Heart left ventricle (tissue), 16 donors: ENCODE data around the gene NPFFR1. TPM values are rescaled to one million over a fixed set of nuclear protein-coding genes. Genes with fewer than 3 reads are reported as not detected.

Experiments
- ATAC-seq, 4 donors: fragments of 200-7000 bp; cut with Tn5 transposase; one replicate each; pipeline ENCODE4 v1.9.1; 2020 to 2022; ENCODE audit warnings: moderate library complexity in 4 of 4, mild to moderate bottlenecking in 3 of 4, moderate number of reproducible peaks in 1 of 4
- DNase-seq, 5 donors: peaks; one replicate each; pipeline ENCODE4 v3.0.0-alpha.2; 2020
- H3K27ac ChIP-seq, 12 donors: fragments of 200-600 bp; sonication (generic) in 4 of 12; one replicate each; pipeline versions ENCODE4 v1.5.0 to v1.8.0; 2016 to 2022; ENCODE audit warnings: mild to moderate bottlenecking in 2 of 12
- H3K27me3 ChIP-seq, 9 donors: fragments of 200-600 bp; sonication (generic) in 2 of 9; one replicate each; pipeline versions ENCODE4 v1.5.1 to v1.8.0; 2016 to 2022; ENCODE audit warnings: mild to moderate bottlenecking in 3 of 9
- H3K36me3 ChIP-seq, 9 donors: fragments of 200-600 bp; sonication (generic) in 2 of 9; one replicate each; pipeline versions ENCODE4 v1.5.0 to v1.8.0; 2018 to 2022; ENCODE audit warnings: mild to moderate bottlenecking in 2 of 9
- H3K4me1 ChIP-seq, 12 donors: fragments of 200-600 bp; sonication (generic) in 4 of 12; one replicate each; pipeline versions ENCODE4 v1.5.0 to v1.8.0; 2016 to 2022; ENCODE audit warnings: mild to moderate bottlenecking in 3 of 12
- H3K4me3 ChIP-seq, 12 donors: fragments of 200-600 bp; sonication (generic) in 4 of 12; one replicate each; pipeline versions ENCODE4 v1.5.0 to v1.8.0; 2017 to 2022; ENCODE audit warnings: mild to moderate bottlenecking in 9 of 12, moderate library complexity in 4 of 12
- H3K9me3 ChIP-seq, 12 donors: fragments of 200-600 bp; sonication (generic) in 4 of 12; one replicate each; pipeline versions ENCODE4 v1.5.0 to v1.8.0; 2016 to 2022; ENCODE audit warnings: mild to moderate bottlenecking in 1 of 12
- POLR2A ChIP-seq, 2 donors: fragments of 450-650 bp; IDR thresholded peaks; one replicate each; pipeline ENCODE4 v1.6.1; 2017; ENCODE audit warnings: antibody characterized with exemption in 2 of 2, mild to moderate bottlenecking in 2 of 2, moderate library complexity in 2 of 2
- WGBS, 4 donors: extraction: QIAGEN DNeasy Blood & Tissue Kit in 2 of 4; methylation state at CpG; one replicate each; pipeline versions ENCODE4 v1.1.5 to v1.1.7; 2013 to 2018; 5-methylcytosine and 5-hydroxymethylcytosine counted together
- intact Hi-C, 10 donors: fragments of 100-400 bp; cut with DNase I; formaldehyde crosslinking; loops; one replicate each; pipeline versions ENCODE4 v1.11.1 to v1.14.2; 2022
- polyA plus RNA-seq, 2 donors: library from polyadenylated mRNA; stranded (reverse); fragments of 200-250 nt; gene quantifications; one replicate each; pipeline ENCODE4 v1.2.3, GENCODE V29; 2013
- total RNA-seq, 9 donors: library from RNA; depleted of rRNA in 2 of 9; stranded (reverse); fragments of >200 nt in 2 of 9; fragmentation: NEBNext Ultra II Directional in 3 of 9; extraction: Animal tissue kit (Norgen Biotek cat#: 25700) in 3 of 9; gene quantifications; one replicate each; pipeline versions ENCODE4 v1.1.0 to v1.2.4, GENCODE V29; 2016 to 2023
- TF ChIP-seq, protein P1 (sequence below), 12 donors: fragments of 200-600 bp; sonication (generic) in 4 of 12; IDR thresholded peaks; one replicate each; pipeline versions ENCODE4 v1.5.0 to v1.8.0; 2018 to 2022; ENCODE audit warnings: antibody characterized with exemption in 12 of 12, mild to moderate bottlenecking in 5 of 12
- donor health status: ischemic (EF 13 %, LVEDD 7.1; RV severe dilation, severe dysfunction).
- donor health status: healthy with polysubstance abuse.
- donor health status: DM: no; HTN: yes; CAD: no.
- donor health status: DM: no; HTN: no; CAD: no.
- donor health status: ischemic (EF 25% LVEDD 6.9; RV normal size, moderate dysfunction).
- donor health status: ischemic (EF 25% LVEDD 5.7; RV mildly dilated, moderate dysfunction).
- donor health status: healthy.
- donor health status: DM: yes; HTN: yes; CAD: no.
- donor health status: ischemic (EF 35%, LVEDD 5.7; RV mildly dilated, moderate dysfunction).
- donor health status: nonischemic (EF 11% LVEDD 7.7; RV severe dilation, severe dysfunction).
- donor health status: DM: yes; HTN: yes; CAD: no.
- donor health status: PGD.
- donor health status: ischemic (EF 29% LVEDD 5.4; RV normal size, mild dysfunction).
- donor health status: nonischemic (EF 23%, LVEDD 6.1; RV moderate dilation, normal function).

Gene NPFFR1
- total and polyA plus RNA-seq, 11 donors, result 0.52 TPM; not detected in 10

DNA sequence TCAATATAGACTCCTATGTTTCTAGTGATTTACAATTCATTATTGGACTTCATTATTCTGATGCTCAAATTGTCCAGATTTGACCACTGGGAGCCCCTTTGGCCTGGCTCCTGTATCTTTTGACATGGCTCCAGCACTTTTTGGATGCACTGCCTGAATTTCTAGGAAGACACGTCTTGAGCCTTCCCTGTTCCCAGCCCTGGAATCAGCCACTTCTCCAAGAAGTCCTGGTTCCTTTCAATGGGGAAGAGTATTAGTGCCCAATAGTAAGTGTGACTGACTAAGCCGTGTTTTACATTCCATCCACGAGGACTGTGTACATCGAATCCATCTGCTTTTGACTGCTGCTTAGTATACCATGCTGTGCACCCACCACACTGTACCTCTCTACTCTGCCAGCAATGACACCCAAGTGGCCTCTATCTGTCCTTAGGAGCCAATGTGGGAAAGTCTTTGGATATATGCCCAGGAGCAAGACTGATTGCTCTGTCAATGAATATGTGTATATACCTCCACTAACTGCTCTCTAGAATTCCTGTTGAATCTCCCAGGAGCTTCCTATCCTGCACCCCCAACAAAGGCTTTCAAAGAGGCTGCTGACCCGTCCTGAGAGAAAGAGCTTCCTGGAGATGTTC lies 23.2 kb upstream of the NPFFR1 start:
- H3K4me3 ChIP-seq, result no peak overlapping the region
- H3K27ac ChIP-seq, result no peak overlapping the region
- peaks cover 0 to 12% (median 6%) of the 10 kb centered on the region in 12 donors for H3K4me1 ChIP-seq
- no peak for DNase-seq
- peaks cover 0 to 8% (median 0%) of the 10 kb centered on the region in 9 donors for H3K27me3 ChIP-seq
- H3K36me3 ChIP-seq, result no peaks in the 10 kb centered on the region
- H3K9me3 ChIP-seq, result no peaks in the 10 kb centered on the region
- WGBS, 4 donors, result 59 to 78% (median 63%) methylated on average over 5 of the region's 5 CpGs
- peak in 3 of 4 donors; percentile 51 to 74 (median 65) for ATAC-seq
- intact Hi-C loops, result no loop called here
- no peak for TF ChIP-seq POLR2A (IDR thresholded peaks at IDR 0.05)
- TF ChIP-seq, protein P1, sequence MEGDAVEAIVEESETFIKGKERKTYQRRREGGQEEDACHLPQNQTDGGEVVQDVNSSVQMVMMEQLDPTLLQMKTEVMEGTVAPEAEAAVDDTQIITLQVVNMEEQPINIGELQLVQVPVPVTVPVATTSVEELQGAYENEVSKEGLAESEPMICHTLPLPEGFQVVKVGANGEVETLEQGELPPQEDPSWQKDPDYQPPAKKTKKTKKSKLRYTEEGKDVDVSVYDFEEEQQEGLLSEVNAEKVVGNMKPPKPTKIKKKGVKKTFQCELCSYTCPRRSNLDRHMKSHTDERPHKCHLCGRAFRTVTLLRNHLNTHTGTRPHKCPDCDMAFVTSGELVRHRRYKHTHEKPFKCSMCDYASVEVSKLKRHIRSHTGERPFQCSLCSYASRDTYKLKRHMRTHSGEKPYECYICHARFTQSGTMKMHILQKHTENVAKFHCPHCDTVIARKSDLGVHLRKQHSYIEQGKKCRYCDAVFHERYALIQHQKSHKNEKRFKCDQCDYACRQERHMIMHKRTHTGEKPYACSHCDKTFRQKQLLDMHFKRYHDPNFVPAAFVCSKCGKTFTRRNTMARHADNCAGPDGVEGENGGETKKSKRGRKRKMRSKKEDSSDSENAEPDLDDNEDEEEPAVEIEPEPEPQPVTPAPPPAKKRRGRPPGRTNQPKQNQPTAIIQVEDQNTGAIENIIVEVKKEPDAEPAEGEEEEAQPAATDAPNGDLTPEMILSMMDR (IDR thresholded peaks at IDR 0.05), result no peak

DNA sequence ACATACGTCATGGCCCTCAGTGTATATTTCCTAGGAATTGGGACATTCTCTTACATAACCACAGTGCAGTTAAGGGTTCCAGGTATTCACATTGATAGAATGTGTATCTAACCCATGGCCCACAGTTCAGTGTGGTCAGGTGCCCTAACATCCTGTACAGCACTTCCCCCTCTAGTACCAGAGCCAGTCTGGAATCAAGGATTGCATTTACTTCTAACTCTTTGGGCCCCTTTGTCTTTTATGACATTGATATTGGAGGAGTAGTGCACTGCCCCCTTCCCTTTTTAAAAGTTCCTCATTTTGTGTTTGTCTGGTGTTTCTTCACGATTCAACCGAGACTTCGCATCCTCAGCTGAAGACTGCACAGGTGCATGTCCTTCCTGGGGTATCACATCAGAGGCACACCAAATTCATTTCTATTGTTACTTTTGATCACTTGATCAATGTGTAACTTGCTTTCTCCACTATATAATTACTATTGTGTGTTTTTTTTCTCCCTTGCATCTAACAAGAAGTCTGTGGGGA lies 22.4 kb upstream of the NPFFR1 start:
- Histone ChIP-seq H3K36me3 (peaks cover 0 to 3% (median 0%) of the 10 kb centered on the region in 9 donors), H3K4me1 (peaks cover 0 to 16% (median 6%) of the 10 kb centered on the region in 12 donors), H3K4me3 (no peak overlapping the region), H3K27ac (no peak overlapping the region), H3K27me3 (peaks cover 0 to 8% (median 0%) of the 10 kb centered on the region in 9 donors), H3K9me3 (no peaks in the 10 kb centered on the region)
- 89 to 91% (median 90%) methylated on average over 4 of the region's 4 CpGs for WGBS, 4 donors
- DNase-seq (no peak), ATAC-seq (no peak)
- TF ChIP-seq, protein P1 (IDR thresholded peaks at IDR 0.05), result no peak
- no peak for TF ChIP-seq POLR2A (IDR thresholded peaks at IDR 0.05)
- intact Hi-C loops, result no loop called here

GRCh38 chr10:70303730-70304129 lies 19.9 kb upstream of the NPFFR1 start:
- H3K27ac ChIP-seq, result no peak overlapping the region
- peaks cover 0 to 3% (median 0%) of the 10 kb centered on the region in 9 donors for H3K27me3 ChIP-seq
- intact Hi-C loops, result no loop called here
- peaks cover 0 to 4% (median 0%) of the 10 kb centered on the region in 9 donors for H3K36me3 ChIP-seq
- no peaks in the 10 kb centered on the region for H3K9me3 ChIP-seq
- ATAC-seq (no peak), DNase-seq (no peak)
- 90 to 96% (median 92%) methylated on average over 2 of the region's 2 CpGs for WGBS, 4 donors
- H3K4me1 ChIP-seq, result peaks cover 0 to 16% (median 6%) of the 10 kb centered on the region in 12 donors
- TF ChIP-seq, protein P1 (IDR thresholded peaks at IDR 0.05), result no peak
- no peak for TF ChIP-seq POLR2A (IDR thresholded peaks at IDR 0.05)
- no peak overlapping the region for H3K4me3 ChIP-seq

DNA sequence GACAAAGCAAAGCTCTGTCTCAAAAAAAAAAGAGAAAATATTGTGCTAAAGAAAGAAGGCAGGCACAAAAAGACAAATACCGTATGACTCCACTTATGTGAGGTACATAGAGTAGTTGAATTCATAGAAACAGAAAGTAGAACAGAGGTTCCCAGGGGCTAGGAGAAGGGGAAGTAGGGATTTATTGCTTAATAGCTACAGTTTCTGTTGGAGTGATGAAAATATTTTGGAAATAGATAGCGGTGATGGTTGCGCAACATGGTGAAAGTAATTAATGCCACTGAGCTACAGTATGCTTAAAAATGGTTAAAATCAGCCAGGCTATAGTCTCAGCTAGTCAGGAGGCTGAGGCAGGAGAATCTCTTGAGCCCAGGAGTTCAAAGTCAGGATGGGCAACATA lies 18.5 kb upstream of the NPFFR1 start:
- peaks cover 0 to 15% (median 6%) of the 10 kb centered on the region in 12 donors for H3K4me1 ChIP-seq
- no peak for DNase-seq
- no peak for TF ChIP-seq POLR2A (IDR thresholded peaks at IDR 0.05)
- TF ChIP-seq, protein P1 (IDR thresholded peaks at IDR 0.05), result no peak
- intact Hi-C loops, result no loop called here
- H3K27me3 ChIP-seq, result no peaks in the 10 kb centered on the region
- peak overlapping the region in 8 of 12 donors; percentile 7 to 76 (median 50) for H3K27ac ChIP-seq
- WGBS, 4 donors, result 70 to 79% (median 73%) methylated on average over 3 of the region's 3 CpGs
- peaks cover 0 to 4% (median 0%) of the 10 kb centered on the region in 9 donors for H3K36me3 ChIP-seq
- ATAC-seq, result peak; percentile 55 to 73 (median 71)
- H3K9me3 ChIP-seq, result no peaks in the 10 kb centered on the region
- no peak overlapping the region for H3K4me3 ChIP-seq
